ENCODE measurements around the gene RAP1B.

RAP1B gene

DNA sequence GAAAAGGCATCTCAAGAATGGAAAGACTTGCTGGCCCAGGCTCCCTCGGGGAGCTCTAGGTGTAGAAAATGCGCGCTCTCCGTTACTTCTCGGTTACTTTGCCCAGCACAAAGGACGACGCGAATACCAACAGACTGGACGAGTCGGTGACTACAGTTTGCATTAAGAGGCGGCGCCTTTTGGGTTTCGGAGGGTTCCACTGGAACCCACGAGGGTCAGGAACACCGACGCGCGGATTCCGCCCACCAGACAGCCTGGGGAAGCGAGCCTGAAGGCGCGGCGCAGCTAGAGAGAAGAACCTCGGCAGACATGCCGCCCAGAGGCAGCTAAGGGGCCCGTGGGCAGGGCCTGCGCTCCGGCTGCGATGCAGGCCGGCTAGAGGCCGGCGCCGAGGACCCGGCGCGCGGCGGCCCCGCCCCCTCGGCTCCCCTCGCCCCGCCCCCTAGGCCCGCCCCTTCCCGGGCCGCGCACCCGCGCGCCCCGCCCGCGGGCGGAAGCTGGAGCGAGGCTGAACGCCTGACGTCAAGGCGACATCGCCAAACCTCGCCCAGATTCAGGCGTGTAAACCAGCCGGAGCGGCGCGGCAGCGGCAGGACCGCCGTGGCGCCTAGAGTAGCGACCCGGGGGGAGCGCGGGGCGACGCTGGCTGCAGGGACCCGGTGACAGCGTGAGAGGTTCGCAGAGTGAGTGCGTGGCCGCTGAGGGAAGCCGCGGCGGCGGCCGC is at the start of gene RAP1B:
Gene RAP1B, plus strand, starts transcription at position 530 of the 724 bp plus-strand sequence. CDS start 37,826 bp downstream, outside the sequence.
- DNase-seq (ENCODE audit: low spot score): peak; percentile 94

DNA sequence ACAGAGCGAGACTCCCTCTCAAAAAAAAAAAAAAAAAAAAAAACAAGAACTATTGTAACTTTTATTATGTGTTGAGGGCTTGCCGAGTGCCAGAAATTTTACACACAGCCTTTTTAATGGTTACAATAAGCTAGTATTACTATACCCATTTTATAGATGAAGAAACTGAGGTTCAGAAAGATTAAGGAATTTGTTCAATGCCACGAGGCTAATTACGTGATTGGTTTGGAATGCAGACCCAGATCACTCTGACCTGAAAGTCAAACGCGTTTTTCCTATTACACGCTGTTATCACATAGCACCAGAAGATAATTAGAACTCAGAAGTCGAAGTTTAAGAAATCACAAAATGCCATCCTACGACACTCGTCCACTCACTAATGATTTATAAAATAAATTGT is 48.9 kb upstream of the RAP1B start:
- DNase-seq (ENCODE audit: low spot score): no peak

DNA sequence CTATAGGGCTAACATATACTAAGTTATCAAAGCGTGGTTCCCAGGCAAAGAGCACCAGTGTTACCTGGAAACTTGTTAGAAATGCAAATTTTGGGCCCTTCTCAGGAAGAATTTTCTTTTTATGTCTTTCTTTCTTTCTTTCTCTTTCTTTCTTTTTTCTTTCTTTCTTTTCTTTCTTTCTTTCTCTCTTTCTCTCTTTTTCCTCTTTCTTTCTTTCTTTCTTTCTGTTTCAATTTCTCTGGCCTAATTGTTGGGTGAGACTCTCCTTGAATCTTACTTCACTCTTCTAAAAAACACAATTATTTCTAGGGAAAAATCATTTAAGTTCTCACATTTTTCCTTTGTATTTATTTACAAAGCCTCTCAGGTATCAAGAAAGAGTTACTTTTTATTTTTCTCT is 46.5 kb upstream of the RAP1B start:
- no peak for DNase-seq (ENCODE audit: low spot score)

DNA sequence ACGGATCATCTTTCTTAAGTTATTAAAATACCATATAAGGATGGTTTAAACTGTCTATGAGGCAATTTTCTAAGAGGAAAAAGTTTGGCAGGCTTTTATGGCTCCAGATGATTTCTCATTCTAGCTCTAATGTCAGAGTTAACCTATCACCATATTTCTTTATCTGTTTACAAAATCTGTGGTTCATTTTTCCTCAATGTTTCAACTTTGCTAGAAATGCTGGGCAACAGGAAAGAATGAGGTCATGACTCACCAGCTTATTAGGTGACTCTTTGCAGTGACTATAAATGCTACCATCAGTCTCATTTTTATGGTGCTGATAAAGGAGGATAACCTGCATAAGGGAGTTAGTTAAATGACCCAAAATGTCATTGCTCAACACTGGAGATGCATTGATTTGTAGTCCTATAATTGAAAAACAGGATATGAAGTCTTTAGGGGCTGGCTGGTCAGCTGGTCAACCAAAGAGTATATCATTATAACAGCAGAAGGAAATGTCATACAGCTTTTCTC is 45.3 kb upstream of the RAP1B start:
- DNase-seq (ENCODE audit: low spot score): no peak

DNA sequence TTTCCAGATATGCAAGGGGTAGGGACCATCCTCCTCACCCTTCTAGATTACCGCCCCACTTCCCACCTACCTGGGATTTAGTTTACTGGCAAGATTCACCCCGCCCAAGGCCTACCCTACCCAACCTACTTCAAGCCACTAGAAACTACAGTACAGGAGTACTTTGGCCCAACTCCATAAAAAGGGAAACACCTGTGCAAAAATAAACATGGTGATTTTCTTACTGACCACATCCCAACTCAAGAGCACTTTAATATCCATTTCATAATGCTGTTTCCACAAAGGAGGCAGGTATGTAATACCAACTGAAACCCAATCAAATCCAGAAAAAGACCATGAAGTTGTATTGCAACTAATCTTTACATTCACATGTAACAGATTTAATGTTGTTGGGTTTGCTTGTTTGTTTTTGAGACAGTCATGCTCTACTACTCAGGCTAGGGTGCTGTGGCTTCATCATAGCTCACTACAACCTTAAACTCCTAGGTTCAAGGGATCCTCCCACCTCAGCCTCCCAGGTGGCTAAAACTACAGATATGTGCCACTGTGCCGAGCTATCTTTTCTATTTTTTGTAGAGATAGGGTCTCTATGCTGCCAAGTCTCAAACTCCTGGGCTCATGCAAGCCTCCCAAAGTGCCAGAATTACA is 41.7 kb upstream of the RAP1B start:
- no peak for DNase-seq (ENCODE audit: low spot score)

DNA sequence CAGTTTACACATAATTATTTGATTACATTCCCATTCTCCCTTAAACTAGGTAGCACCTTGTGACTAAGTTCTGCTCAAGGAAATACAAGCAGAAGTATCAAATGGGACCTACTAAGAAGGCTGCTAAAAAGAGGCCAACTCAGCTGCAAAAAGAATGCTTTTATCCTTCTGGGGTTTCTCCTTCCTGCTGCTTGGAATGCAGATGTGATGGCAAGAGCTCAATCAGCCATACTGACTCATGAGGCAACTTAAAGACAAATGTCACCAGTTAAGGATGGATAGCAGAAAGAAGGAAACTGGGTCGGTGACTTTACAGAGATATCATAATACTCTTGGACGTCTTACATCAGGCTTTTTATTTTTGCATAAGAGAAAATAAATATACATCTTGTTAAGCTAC is 38.0 kb upstream of the RAP1B start:
- no peak for DNase-seq (ENCODE audit: low spot score)

DNA sequence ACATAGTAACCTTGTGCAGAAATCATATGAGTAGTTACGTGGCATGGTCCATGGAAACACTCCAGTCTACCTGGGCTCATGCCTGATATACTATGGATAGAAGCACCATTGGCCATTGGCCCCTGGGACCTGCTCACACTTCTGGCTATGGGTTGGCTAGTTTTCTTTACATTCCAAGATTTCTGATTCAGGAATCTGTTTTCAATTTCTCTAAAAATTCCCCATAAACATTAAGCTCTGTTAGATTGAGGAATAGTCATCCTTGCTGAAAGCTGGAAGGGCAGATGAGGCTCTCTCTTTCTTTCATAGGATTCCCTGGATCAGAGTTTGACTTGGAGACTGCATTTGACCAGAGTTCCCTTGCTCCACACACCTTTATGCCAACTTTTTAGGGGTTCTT is 37.3 kb upstream of the RAP1B start:
- no peak for DNase-seq (ENCODE audit: low spot score)

DNA sequence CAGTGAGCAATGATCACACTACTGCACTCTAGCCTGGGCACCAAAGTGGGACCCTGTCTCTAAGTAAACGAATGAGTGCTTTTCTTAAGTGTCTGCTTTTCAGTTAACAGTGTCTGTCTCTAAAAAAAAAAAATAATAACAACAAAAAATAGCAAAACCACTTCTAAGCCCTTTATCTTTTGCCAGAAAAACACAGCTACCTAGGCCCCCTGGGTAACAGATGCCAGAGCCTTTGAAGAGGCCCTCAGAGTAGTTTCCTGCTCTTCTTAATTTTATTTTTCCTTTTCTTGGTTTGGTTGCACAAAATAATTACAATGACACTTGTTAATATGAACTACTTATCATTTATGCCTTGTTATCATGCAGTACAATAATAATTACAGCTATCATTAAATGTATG is 32.8 kb upstream of the RAP1B start:
- no peak for DNase-seq (ENCODE audit: low spot score)

DNA sequence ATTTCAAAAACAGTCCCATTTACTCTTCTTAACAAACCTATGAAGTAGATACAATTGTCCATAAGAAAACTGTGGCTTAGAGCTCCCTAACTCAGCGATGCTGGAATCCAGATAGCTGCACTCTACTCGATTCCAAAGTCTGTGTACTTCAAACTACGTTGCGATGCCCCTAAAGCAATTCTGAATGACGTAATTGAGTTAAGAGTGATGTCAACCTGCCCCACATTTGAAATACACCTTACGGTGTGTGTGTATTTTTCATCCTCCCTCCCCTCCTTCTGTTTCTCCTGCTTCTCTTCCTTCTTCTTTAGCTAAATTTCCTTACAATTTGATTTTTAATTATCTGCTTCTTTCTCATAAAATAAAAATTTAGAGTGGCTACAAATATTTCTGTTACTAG is 31.9 kb upstream of the RAP1B start:
- no peak for DNase-seq (ENCODE audit: low spot score)

DNA sequence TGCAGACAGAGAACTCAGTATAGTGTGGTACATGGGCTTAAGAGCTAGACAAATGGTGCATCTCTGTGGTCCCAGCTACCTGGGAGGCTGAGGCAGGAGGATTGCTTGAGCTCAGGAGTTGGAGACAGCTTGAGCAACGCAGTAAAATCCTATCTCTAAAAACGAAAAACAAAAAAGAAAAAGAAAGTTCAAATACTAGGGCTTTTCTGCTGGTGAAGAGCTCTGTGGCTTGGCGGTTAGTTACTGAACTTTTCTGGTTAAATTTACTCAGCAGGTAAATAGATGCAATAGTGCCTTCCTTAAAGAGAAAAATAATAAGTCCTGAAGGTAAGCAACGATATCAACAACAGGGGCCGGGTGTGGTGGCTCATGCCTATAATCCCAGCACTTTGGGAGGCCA is 31.4 kb upstream of the RAP1B start:
- no peak for DNase-seq (ENCODE audit: low spot score)

DNA sequence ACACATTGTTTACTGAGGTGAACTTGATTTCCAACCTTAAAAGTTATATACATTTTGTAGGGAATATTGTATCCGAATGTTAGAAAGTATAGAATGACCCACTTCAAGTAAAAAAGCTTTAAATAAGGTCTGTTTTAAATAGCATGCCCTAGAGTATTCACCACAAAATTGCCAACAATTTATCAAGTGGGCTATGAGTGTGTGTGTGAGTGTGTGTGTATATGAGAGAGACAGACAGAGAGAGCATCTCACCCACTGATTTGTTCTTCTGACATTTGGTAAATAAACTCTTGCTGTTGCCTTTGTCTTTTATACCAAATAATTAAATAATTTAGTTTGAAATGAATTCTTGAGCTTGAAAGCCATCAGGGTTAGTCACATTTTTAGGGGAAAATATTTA is 29.8 kb upstream of the RAP1B start:
- no peak for DNase-seq (ENCODE audit: low spot score)

DNA sequence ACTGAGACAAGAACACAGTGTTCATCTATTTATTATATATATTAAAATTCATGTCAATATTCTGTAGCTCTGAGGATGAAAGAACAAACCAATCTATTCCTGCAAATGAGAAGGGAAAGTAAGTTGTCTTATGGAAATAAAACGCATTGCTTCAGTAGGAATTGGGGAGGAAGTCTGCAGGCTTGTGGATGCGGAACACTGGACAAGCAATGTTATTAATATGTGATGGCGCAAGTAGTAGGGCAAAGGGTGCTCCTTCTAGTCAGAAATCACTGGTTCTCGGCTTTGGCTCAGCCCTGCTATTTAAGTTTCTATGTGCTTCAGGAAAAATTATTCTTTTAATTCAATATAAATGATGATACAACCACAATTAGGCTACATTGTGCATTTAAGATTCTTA is 28.8 kb upstream of the RAP1B start:
- DNase-seq (ENCODE audit: low spot score): no peak

DNA sequence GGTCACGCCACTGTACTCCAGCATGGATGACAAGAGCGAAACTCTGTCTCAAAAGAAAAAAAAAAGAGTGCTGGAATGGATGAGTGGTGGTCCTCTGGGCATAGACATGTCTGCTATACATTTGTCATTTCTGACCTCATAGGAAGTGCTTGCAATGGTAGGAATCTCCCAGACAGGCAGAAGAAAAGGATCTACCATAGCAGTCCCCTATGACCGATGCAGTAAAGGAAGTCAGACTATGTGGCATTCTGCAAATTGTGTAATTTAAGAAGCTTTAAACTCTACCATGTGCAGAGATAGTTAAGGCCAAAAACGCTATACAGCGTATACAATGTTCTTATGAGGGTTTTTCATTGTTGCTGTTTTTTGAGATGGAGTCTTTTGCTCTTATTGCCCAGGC is 24.7 kb upstream of the RAP1B start:
- no peak for DNase-seq (ENCODE audit: low spot score)

DNA sequence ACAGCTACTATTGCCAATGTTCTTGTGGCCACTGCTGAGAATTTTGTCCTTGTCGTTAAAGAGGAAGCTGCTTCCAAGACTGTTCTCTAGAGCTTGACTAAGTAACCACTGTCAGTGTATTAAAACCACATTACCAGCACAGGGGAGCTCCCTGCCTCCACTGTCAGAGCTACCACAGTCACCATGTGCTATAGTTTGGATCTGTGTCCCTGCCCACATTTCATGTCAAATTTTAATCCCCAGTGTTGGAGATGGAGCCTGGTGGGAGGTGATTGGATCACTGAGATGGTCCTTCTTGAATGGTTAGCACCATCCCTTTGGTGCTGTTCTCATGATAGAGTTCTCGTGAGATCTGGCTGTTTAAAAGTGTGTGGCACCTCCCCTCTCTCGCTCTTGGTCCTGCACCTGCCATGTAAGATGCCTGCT is 23.2 kb upstream of the RAP1B start:
- no peak for DNase-seq (ENCODE audit: low spot score)

DNA sequence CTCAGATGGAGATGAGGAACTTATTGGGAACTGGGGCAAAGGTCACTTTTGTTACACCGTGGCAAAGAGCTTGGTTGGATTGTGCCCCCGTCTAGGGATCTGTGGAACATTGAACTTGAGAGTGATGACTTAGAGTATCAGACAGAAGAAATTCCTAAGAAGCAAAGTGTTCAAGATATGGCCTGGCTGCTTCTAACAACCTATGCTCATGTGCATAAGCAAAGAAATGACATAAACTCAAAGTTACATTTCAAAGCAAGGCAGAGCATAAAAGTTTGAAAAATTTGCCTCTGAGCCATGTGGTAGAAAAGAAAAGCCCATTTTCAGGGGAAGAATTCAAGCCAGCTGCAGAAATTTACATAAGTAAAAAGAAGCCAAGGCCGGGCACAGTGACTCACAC is 21.5 kb upstream of the RAP1B start:
- no peak for DNase-seq (ENCODE audit: low spot score)

DNA sequence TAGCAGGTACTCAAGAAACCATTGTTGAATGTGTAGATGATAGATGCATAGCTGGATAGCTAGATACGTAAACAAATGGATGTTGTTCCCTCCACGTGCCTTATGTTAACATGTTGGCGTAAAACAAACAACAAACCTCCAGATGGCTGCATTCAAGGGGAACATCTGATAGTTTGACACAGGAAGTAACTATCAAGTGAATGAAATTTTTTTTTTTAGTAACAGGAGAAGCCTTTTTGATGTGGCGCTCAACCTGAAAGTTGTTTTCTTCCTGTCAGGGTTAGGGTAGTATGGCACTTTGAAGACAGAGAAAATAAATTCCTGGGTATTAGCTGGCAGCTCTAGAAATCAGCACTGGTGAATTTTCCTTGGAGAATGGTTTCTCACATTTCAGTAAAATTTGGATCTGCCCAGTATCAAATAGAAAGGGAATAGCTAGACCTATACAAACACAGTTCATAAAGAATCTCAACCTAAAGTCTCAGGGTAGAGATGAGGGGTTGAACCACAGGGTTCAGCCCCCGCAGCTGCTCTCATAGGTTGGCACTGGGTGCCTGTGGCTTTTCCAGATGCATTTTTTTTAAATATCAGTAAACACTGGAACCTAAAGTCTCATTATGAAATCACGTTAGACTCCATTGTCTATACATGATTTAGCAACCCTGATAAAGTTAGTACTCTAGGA is 18.8 kb upstream of the RAP1B start:
- DNase-seq (ENCODE audit: low spot score): no peak

DNA sequence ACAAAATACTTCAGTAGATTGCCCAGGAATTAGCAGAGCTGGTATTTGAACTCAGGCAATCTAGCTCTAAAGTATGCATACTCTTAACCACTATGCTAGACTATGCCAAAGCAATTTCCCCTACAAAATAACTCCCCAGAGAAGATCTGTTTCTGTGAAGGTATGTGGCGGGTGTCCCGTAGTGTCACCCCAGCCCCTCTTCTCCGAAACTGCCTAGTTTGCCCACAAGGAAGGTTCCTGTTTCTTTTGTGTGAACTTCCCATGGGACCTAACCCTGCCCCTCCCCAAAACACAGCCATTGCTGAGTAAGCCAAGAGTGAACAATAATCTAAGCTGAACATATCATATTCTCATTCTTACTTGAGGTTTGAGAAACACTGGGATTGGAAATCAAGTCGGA is 15.5 kb upstream of the RAP1B start:
- DNase-seq (ENCODE audit: low spot score): no peak

DNA sequence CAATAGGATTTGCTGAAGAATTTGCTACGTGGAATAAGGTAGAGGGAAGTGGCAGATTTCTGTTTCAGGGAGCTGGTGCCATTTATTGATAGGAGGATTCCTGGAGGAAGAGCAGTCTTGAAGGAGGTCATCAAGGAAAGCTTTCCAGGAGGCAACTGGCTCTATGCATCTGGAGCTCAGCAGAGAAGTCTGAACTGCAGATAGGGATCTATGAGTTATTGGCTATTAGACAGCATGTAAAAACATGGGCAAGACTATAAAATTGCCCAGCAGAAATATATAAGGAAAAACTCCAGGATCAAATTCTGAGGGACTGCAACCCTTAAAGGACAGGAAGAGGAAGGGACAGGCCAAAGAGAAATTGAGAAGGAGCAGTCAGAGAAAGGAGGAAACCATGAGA is 8.9 kb upstream of the RAP1B start:
- DNase-seq (ENCODE audit: low spot score): no peak

DNA sequence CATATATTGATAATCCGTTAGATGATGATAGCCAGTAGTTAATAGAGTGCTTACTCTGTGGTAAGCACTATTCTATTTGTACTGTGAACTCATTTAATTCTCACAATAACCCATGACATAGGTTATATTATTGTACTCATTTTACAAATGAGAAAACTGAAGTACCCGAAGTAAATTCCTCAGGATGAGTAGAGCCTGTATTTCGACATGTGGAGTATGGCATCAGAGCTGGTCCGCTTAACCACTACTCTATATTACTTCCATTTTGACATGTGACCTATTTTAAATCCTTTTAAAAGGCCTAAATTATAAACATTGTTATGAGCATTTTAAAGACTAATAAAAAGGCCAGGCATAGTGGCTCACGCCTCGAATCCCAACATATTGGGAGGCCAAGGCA is 8.0 kb upstream of the RAP1B start:
- DNase-seq (ENCODE audit: low spot score): no peak

DNA sequence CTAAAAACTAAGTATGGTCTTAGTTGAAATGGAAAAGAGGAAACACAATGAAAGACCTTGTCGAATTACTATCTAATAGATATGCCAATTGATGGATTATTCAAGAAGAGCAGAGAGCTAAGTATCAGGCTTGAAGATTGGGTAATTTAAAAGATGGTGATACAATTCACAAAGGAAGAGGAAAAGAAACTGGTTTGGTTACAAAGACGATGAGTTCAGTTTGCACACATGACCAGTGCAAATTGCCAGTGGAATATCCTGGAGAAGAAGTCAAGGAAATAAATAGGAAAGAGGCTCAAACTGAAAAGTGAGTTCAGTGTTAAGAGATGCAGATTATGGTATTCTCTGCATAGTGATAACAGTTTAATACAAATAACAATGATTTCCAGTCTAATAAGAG is 2.5 kb upstream of the RAP1B start:
- DNase-seq (ENCODE audit: low spot score): no peak

DNA sequence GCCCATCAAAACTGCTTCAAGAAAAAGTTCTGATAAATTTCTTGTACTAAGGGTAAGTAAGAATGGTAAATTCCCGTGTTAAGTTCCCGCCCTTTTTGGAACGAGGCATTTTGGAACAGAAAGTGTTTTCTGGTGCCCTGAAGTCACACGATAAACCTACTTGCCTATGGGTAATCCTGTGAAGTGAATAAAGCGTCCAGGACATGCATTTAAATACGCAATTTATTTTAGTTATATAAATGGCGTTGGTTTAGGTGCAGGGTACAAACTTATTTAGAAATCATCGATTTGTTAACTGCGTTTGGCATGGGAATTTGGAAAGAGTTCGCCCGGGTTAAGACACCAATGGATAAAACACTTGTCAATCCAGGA is 715 bp upstream of the RAP1B start:
- DNase-seq (ENCODE audit: low spot score): no peak

DNA sequence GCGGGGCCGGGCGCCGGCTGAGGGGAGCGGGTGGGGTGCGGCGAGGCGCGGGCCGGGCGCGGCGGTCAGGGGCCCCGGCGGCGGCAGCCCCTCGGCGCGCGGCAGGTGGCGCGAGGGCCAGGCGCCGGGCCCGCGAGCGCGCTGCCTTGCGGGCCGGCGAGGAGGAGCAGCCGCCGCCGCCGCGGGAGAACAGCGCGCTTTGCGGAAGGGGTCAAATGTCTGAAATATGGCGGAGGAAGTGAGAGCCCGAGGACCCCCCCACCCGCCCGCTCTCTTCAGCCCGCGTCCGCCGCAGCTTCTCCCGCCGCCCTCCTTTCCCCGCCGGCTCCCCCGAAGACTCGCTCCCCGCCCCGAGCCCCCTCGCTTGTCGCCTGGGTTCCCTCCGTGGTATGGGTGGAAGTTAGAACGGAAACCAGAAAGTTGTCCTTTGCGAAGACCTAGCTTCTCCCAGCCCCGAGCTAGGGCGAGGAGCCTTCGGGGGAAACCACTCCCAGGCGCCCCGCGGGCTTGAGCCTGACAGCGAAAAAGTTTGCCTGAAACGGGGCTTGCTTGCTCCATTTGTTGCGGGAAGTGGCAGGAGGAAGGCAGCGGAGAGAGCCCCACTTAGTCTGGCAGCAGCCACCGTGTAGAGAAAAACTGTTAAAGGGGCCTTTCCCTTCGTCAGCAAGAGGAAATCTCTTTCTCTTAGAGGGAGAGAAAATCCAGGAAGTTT is 551 bp downstream of the RAP1B start:
- DNase-seq (ENCODE audit: low spot score): peak; percentile 86

DNA sequence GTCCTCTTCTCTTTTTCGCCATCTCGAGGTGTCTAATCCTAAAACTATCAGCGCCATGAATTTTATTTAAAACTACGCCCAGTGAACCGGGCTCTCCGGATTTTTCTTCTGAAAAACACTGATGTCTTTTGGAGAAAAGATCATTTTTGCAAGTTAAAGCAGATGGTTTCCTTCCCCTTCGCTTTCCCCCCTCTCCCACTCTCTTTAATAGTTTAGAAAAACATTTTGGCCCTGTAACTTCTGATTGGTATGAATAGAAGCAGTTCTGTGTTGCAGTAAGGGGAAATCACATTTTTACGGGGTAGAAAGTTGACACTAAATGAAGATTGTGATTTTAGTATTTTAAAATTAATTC is 1.1 kb downstream of the RAP1B start:
- DNase-seq (ENCODE audit: low spot score): no peak

All from left forelimb (tissue), 1 donor.